DMS153 treated with DMSO at 0.1 percent for 48 hours (cell line): ENCODE data around the gene DCST1.

ENCODE experiments used
- DNase-seq: peaks from one replicate; lab custom pipeline; 2025; ENCODE audit not compliant: unreplicated experiment; lab: John Stamatoyannopoulos, UW

DCST1 gene

GRCh38 chr1:155030243-155030795 lies 3.3 kb upstream of the DCST1 start:
- no peak for DNase-seq

GRCh38 chr1:155030899-155031298 lies 2.7 kb upstream of the DCST1 start:
- no peak for DNase-seq

GRCh38 chr1:155032886-155033285 lies 738 bp upstream of the DCST1 start:
- DNase-seq = no peak

- no peak for DNase-seq
These were observed 939 bp downstream of the DCST1 start for GRCh38 chr1:155034318-155035208.

GRCh38 chr1:155035936-155036335 lies 2.3 kb downstream of the DCST1 start:
- DNase-seq = no peak

- DNase-seq = no peak
These were observed 3.4 kb downstream of the DCST1 start for GRCh38 chr1:155037043-155037442.

- no peak for DNase-seq
These were observed 4.3 kb downstream of the DCST1 start for GRCh38 chr1:155037851-155038441.

GRCh38 chr1:155038602-155039307 lies 5.1 kb downstream of the DCST1 start:
- DNase-seq = no peak

GRCh38 chr1:155039308-155039669 lies 5.7 kb downstream of the DCST1 start:
- DNase-seq = no peak

GRCh38 chr1:155040358-155041093 lies 6.9 kb downstream of the DCST1 start:
- no peak for DNase-seq

GRCh38 chr1:155042789-155043188 lies 9.2 kb downstream of the DCST1 start:
- no peak for DNase-seq

- DNase-seq = no peak
These were observed 9.7 kb downstream of the DCST1 start for GRCh38 chr1:155043301-155043702.

GRCh38 chr1:155043793-155044192 lies 10.2 kb downstream of the DCST1 start:
- DNase-seq = no peak

- DNase-seq = no peak
These were observed 10.7 kb downstream of the DCST1 start for GRCh38 chr1:155044365-155044764.

GRCh38 chr1:155044812-155045657 lies 11.4 kb downstream of the DCST1 start:
- peak; percentile 90 for DNase-seq

GRCh38 chr1:155048449-155049334 lies 15.1 kb downstream of the DCST1 start:
- no peak for DNase-seq

GRCh38 chr1:155049651-155050559 lies 16.3 kb downstream of the DCST1 start:
- no peak for DNase-seq
